GM23338 (cell line): ENCODE data around the gene CSTB. TPM values are rescaled to one million over a fixed set of nuclear protein-coding genes. Genes with fewer than 3 reads are reported as not detected.

ENCODE experiments used
- ATAC-seq: fragments of 200-7000 bp; cut with Tn5 transposase; 3 replicates; pipeline ENCODE4 v1.9.1; 2020
- DNase-seq: peaks from one replicate; pipeline ENCODE4 v3.0.0-alpha.2; 2015; ENCODE audit warnings: low spot score
- H2AFZ ChIP-seq: fragments of 200-600 bp; sonication (generic); 2 replicates; pipeline ENCODE4 v1.8.0; 2016; ENCODE audit warnings: antibody characterized with exemption, mild to moderate bottlenecking, moderate library complexity
- H3F3A ChIP-seq: fragments of 200-600 bp; sonication (generic); replicated peaks from 2 replicates; pipeline ENCODE4 v1.8.0; 2017; ENCODE audit warnings: antibody characterized with exemption, mixed run types, low read depth
- H3K27ac ChIP-seq: fragments of 200-600 bp; sonication (generic); 2 replicates; pipeline ENCODE4 v1.6.1; 2016; ENCODE audit warnings: low read depth
- H3K27me3 ChIP-seq: fragments of 200-600 bp; sonication (generic); 2 replicates; pipeline ENCODE4 v1.8.0; 2016; ENCODE audit warnings: mild to moderate bottlenecking, mixed run types, moderate library complexity; ENCODE audit not compliant: insufficient read depth
- H3K36me3 ChIP-seq: fragments of 200-600 bp; sonication (generic); 2 replicates; pipeline ENCODE4 v1.8.0; 2016; ENCODE audit warnings: mild to moderate bottlenecking; ENCODE audit not compliant: insufficient read depth
- H3K4me1 ChIP-seq: fragments of 200-600 bp; sonication (generic); 2 replicates; pipeline ENCODE4 v1.8.0; 2016; ENCODE audit warnings: mild to moderate bottlenecking, moderate library complexity; ENCODE audit not compliant: insufficient read depth
- H3K4me2 ChIP-seq: fragments of 200-600 bp; sonication (generic); 2 replicates; pipeline ENCODE4 v1.7.1; 2017; ENCODE audit warnings: mixed run types
- H3K4me3 ChIP-seq: fragments of 200-600 bp; sonication (generic); 2 replicates; pipeline ENCODE4 v1.6.1; 2016; ENCODE audit warnings: mixed run types
- H3K79me2 ChIP-seq: fragments of 200-600 bp; sonication (generic); replicated peaks from 2 replicates; pipeline ENCODE4 v1.8.0; 2017; ENCODE audit warnings: mild to moderate bottlenecking; ENCODE audit not compliant: insufficient read depth
- H3K9me2 ChIP-seq: fragments of 200-600 bp; sonication (generic); 2 replicates; pipeline ENCODE4 v1.8.0; 2017; ENCODE audit not compliant: insufficient read depth
- H4K20me1 ChIP-seq: fragments of 200-600 bp; sonication (generic); replicated peaks from 2 replicates; pipeline ENCODE4 v1.8.0; 2017; ENCODE audit warnings: mild to moderate bottlenecking; ENCODE audit not compliant: insufficient read depth
- H3K27ac Mint-ChIP-seq: 2 replicates; pipeline ENCODE4 v1.8.0; 2020; ENCODE audit warnings: inconsistent platforms, mild to moderate bottlenecking, moderate library complexity, mixed read lengths
- H3K27me3 Mint-ChIP-seq: 3 replicates; pipeline ENCODE4 v1.8.0; 2022; ENCODE audit warnings: low read depth, mild to moderate bottlenecking, moderate library complexity, mixed read lengths, inconsistent platforms; ENCODE audit not compliant: insufficient read depth, poor library complexity
- H3K36me3 Mint-ChIP-seq: 3 replicates; pipeline ENCODE4 v1.8.0; 2021; ENCODE audit warnings: low read depth, mild to moderate bottlenecking, inconsistent platforms, moderate library complexity, mixed read lengths
- H3K4me1 Mint-ChIP-seq: 3 replicates; pipeline ENCODE4 v1.8.0; 2020; ENCODE audit warnings: mild to moderate bottlenecking, inconsistent platforms, mixed read lengths
- H3K4me3 Mint-ChIP-seq: 3 replicates; pipeline ENCODE4 v1.8.0; 2021; ENCODE audit warnings: moderate library complexity, mild to moderate bottlenecking, inconsistent platforms, mixed read lengths
- H3K9me3 Mint-ChIP-seq: 3 replicates; pipeline ENCODE4 v1.8.0; 2020; ENCODE audit warnings: moderate library complexity, mild to moderate bottlenecking, inconsistent platforms, mixed read lengths
- CREB1 ChIP-seq: fragments of 250-450 bp; sonication (Bioruptor Pico); IDR thresholded peaks from 2 replicates; pipeline ENCODE4 v1.5.0; 2020; ENCODE audit warnings: low read depth, mild to moderate bottlenecking, moderate library complexity
- CTCF ChIP-seq, 2 experiments: fragments of 200-600 bp in 1 of 2; sonication (generic) in 1 of 2; conservative IDR thresholded peaks; 2 replicates each; pipeline versions ENCODE4 v1.5.1 to v1.6.1; 2016 to 2017; ENCODE audit warnings: antibody characterized with exemption in 2 of 2, low read depth in 2 of 2, mild to moderate bottlenecking in 2 of 2, moderate library complexity in 1 of 2
- ETS1 ChIP-seq: IDR thresholded peaks from 2 replicates; pipeline ENCODE4 v1.6.1; 2016; ENCODE audit warnings: antibody characterized with exemption
- EZH2phosphoT487 ChIP-seq: fragments of 200-600 bp; sonication (generic); IDR thresholded peaks from one replicate; pipeline ENCODE4 v1.8.1; 2018; ENCODE audit warnings: antibody characterized with exemption; ENCODE audit not compliant: unreplicated experiment
- NANOG ChIP-seq: IDR thresholded peaks from 2 replicates; pipeline ENCODE4 v1.6.1; 2016; ENCODE audit warnings: antibody characterized with exemption, borderline replicate concordance
- POLR2AphosphoS5 ChIP-seq: IDR thresholded peaks from 2 replicates; pipeline ENCODE4 v1.6.1; 2016; ENCODE audit warnings: antibody characterized with exemption, low read depth
- STAT1 ChIP-seq: IDR thresholded peaks from one replicate; pipeline ENCODE4 v1.6.1; 2016; ENCODE audit warnings: antibody characterized with exemption; ENCODE audit not compliant: unreplicated experiment
- ZNF114 ChIP-seq: fragments of 250-450 bp; sonication (Bioruptor Pico); IDR thresholded peaks from 2 replicates; pipeline ENCODE4 v1.5.0; 2020; ENCODE audit warnings: mild to moderate bottlenecking, moderate library complexity
- ZNF331 ChIP-seq: fragments of 250-450 bp; sonication (Bioruptor Pico); IDR thresholded peaks from 2 replicates; pipeline ENCODE4 v1.5.0; 2020; ENCODE audit warnings: low read depth, mild to moderate bottlenecking, moderate library complexity
- polyA plus RNA-seq: library from polyadenylated mRNA; unstranded; fragments of >200 nt; fragmentation: Nextera tagmentation; extraction: Ambion mirVana; gene quantifications from 2 replicates; pipeline ENCODE4 v1.2.1, GENCODE V29; 2016
- total RNA-seq: library from RNA; depleted of rRNA; stranded (reverse); fragments of >200 nt; shearing (Covaris generic); gene quantifications from 2 replicates; pipeline ENCODE4 v1.2.3, GENCODE V29; 2014

The CSTB gene
- total and polyA plus RNA-seq, 2 experiments from 2014 or later, result 10.0 to 142 TPM

GRCh38 chr21:43794311-43794710 lies 18.2 kb upstream of the CSTB start:
- Mint-ChIP-seq H3K27me3 (peaks cover 12% of the 10 kb centered on the region), H3K4me3 (no peak overlapping the region; the same call in 2 of the 3 replicates), H3K27ac (no peak overlapping the region), H3K9me3 (no peaks in the 10 kb centered on the region), H3K36me3 (peaks cover 89% of the 10 kb centered on the region), H3K4me1 (peaks cover 11% of the 10 kb centered on the region)
- Histone ChIP-seq H2AFZ (no peak overlapping the region), H4K20me1 (peaks cover 16% of the 10 kb centered on the region), H3F3A (0 out of 2 replicates have a peak, but pooled peaks cover 3% of the 10 kb centered on the region), H3K27me3 (no peaks in the 10 kb centered on the region), H3K27ac (no peak overlapping the region), H3K4me2 (no peak overlapping the region), H3K9me2 (no peaks in the 10 kb centered on the region), H3K4me3 (no peak overlapping the region), H3K79me2 (peaks cover 51% of the 10 kb centered on the region), H3K36me3 (peaks cover 36% of the 10 kb centered on the region), H3K4me1 (peaks cover 10% of the 10 kb centered on the region)
- ATAC-seq, result no peak
- no peak for TF ChIP-seq CREB1
- no peak for TF ChIP-seq STAT1
- no peak for TF ChIP-seq CTCF (conservative IDR thresholded peaks at IDR 0.05; ENCODE audit: low read depth in 2 of 2)
- no peak for TF ChIP-seq ZNF331
- no peak for TF ChIP-seq POLR2AphosphoS5
- TF ChIP-seq NANOG, result no peak
- TF ChIP-seq ZNF114 (CRISPR knock-in tag), result no peak
- TF ChIP-seq EZH2phosphoT487, result no peak
- DNase-seq, result no peak

- H3K27ac Mint-ChIP-seq, result no peak overlapping the region
- peaks cover 80% of the 10 kb centered on the region for H3K36me3 Mint-ChIP-seq
- H4K20me1 ChIP-seq, result peaks cover 16% of the 10 kb centered on the region
- DNase-seq, result no peak
- TF ChIP-seq EZH2phosphoT487, result no peak
- TF ChIP-seq ETS1, result no peak
- H3K27ac ChIP-seq, result no peak overlapping the region
- ATAC-seq, result no peak
- H3K36me3 ChIP-seq, result peaks cover 36% of the 10 kb centered on the region
- no peak overlapping the region for H3K4me2 ChIP-seq
- peaks cover 11% of the 10 kb centered on the region for H3K4me1 Mint-ChIP-seq
- H3K4me3 Mint-ChIP-seq, result no peak overlapping the region
- H3K9me3 Mint-ChIP-seq, result no peaks in the 10 kb centered on the region
- 0 out of 2 replicates have a peak, but pooled peaks cover 3% of the 10 kb centered on the region for H3F3A ChIP-seq
- no peak overlapping the region for H2AFZ ChIP-seq
- no peaks in the 10 kb centered on the region for H3K9me2 ChIP-seq
- H3K4me1 ChIP-seq, result peaks cover 10% of the 10 kb centered on the region
- H3K27me3 Mint-ChIP-seq, result peaks cover 15% of the 10 kb centered on the region
- peaks cover 51% of the 10 kb centered on the region for H3K79me2 ChIP-seq
- H3K27me3 ChIP-seq, result no peaks in the 10 kb centered on the region
- H3K4me3 ChIP-seq, result no peak overlapping the region
Observed at GRCh38 chr21:43793243-43793642, 17.1 kb upstream of the CSTB start.
